Measurements from ENCODE around the gene TGFBR3L. TPM values are rescaled to one million over a fixed set of nuclear protein-coding genes. Genes with fewer than 3 reads are reported as not detected.

The TGFBR3L gene
- total RNA-seq, 1 donor from 2014 or later = not detected

GRCh38 chr19:7908078-7908699, 6.4 kb upstream of the TGFBR3L start:
- no peak for TF ChIP-seq CTCF (IDR thresholded peaks at IDR 0.05; ENCODE audit: unreplicated experiment)
- no peak for DNase-seq (ENCODE audit: low spot score)
- no peaks in the 10 kb centered on the region for H3K9me3 Mint-ChIP-seq (ENCODE audit: unreplicated experiment)
- H3K27ac Mint-ChIP-seq (ENCODE audit: unreplicated experiment) = no peak overlapping the region
- peaks cover 13% of the 10 kb centered on the region for H3K36me3 Mint-ChIP-seq (ENCODE audit: low read depth, unreplicated experiment)
- peaks cover 12% of the 10 kb centered on the region for H3K4me1 Mint-ChIP-seq (ENCODE audit: unreplicated experiment)
- no peak overlapping the region for H3K4me3 Mint-ChIP-seq (ENCODE audit: unreplicated experiment)
- peaks cover 8% of the 10 kb centered on the region for H3K27me3 Mint-ChIP-seq (ENCODE audit: unreplicated experiment)

- Mint-ChIP-seq H3K4me1 (ENCODE audit: unreplicated experiment) (peaks cover 12% of the 10 kb centered on the region), H3K9me3 (ENCODE audit: unreplicated experiment) (no peaks in the 10 kb centered on the region), H3K27me3 (ENCODE audit: unreplicated experiment) (peaks cover 5% of the 10 kb centered on the region), H3K27ac (ENCODE audit: unreplicated experiment) (no peak overlapping the region), H3K4me3 (ENCODE audit: unreplicated experiment) (no peak overlapping the region), H3K36me3 (ENCODE audit: low read depth, unreplicated experiment) (peaks cover 16% of the 10 kb centered on the region)
- no peak for DNase-seq (ENCODE audit: low spot score)
- TF ChIP-seq CTCF (IDR thresholded peaks at IDR 0.05; ENCODE audit: unreplicated experiment) = no peak
These were observed 5.7 kb upstream of the TGFBR3L start for GRCh38 chr19:7908742-7909461.

- Mint-ChIP-seq H3K27me3 (ENCODE audit: unreplicated experiment) (peaks cover 9% of the 10 kb centered on the region), H3K4me3 (ENCODE audit: unreplicated experiment) (no peak overlapping the region), H3K9me3 (ENCODE audit: unreplicated experiment) (no peaks in the 10 kb centered on the region), H3K4me1 (ENCODE audit: unreplicated experiment) (peaks cover 9% of the 10 kb centered on the region), H3K27ac (ENCODE audit: unreplicated experiment) (no peak overlapping the region), H3K36me3 (ENCODE audit: low read depth, unreplicated experiment) (peaks cover 16% of the 10 kb centered on the region)
- no peak for TF ChIP-seq CTCF (IDR thresholded peaks at IDR 0.05; ENCODE audit: unreplicated experiment)
- no peak for DNase-seq (ENCODE audit: low spot score)
These were observed 5.1 kb upstream of the TGFBR3L start for GRCh38 chr19:7909471-7910067.

GRCh38 chr19:7910321-7911161, 4.1 kb upstream of the TGFBR3L start:
- Mint-ChIP-seq H3K27me3 (ENCODE audit: unreplicated experiment) (peaks cover 12% of the 10 kb centered on the region), H3K4me3 (ENCODE audit: unreplicated experiment) (no peak overlapping the region), H3K36me3 (ENCODE audit: low read depth, unreplicated experiment) (peaks cover 10% of the 10 kb centered on the region), H3K9me3 (ENCODE audit: unreplicated experiment) (no peaks in the 10 kb centered on the region), H3K27ac (ENCODE audit: unreplicated experiment) (no peak overlapping the region), H3K4me1 (ENCODE audit: unreplicated experiment) (peaks cover 4% of the 10 kb centered on the region)
- DNase-seq (ENCODE audit: low spot score) = no peak
- no peak for TF ChIP-seq CTCF (IDR thresholded peaks at IDR 0.05; ENCODE audit: unreplicated experiment)
